ENCODE results near the gene CAMTA1.

CAMTA1 gene

GRCh38 chr1:7432900-7433380 lies 647.7 kb downstream of the CAMTA1 start:
- Histone ChIP-seq H3K9me3 (ENCODE audit: control insufficient read depth, low read length) (no peaks in the 10 kb centered on the region), H3K27ac (ENCODE audit: insufficient read depth, low read depth, low read length, poor library complexity, severe bottlenecking) (no peak overlapping the region), H3K4me1 (ENCODE audit: control insufficient read depth, insufficient read depth, low read length) (no peaks in the 10 kb centered on the region), H3K4me3 (ENCODE audit: insufficient read depth, low read depth, low read length) (no peak overlapping the region), H3K27me3 (ENCODE audit: control insufficient read depth, insufficient read depth, low read length, poor library complexity, severe bottlenecking) (no peaks in the 10 kb centered on the region), H3K36me3 (ENCODE audit: control insufficient read depth, insufficient read depth, low read length) (no peaks in the 10 kb centered on the region)
- 91 to 93% methylated on average over 5 of the region's 5 CpGs for WGBS, 2 experiments

GRCh38 chr1:7434566-7434965 lies 649.3 kb downstream of the CAMTA1 start:
- no peaks in the 10 kb centered on the region for H3K36me3 ChIP-seq (ENCODE audit: control insufficient read depth, insufficient read depth, low read length)
- H3K27ac ChIP-seq (ENCODE audit: insufficient read depth, low read depth, low read length, poor library complexity, severe bottlenecking) = no peak overlapping the region
- H3K9me3 ChIP-seq (ENCODE audit: control insufficient read depth, low read length) = no peaks in the 10 kb centered on the region
- H3K4me3 ChIP-seq (ENCODE audit: insufficient read depth, low read depth, low read length) = no peak overlapping the region
- WGBS, 2 experiments = 93 to 98% methylated on average over 5 of the region's 5 CpGs
- H3K4me1 ChIP-seq (ENCODE audit: control insufficient read depth, insufficient read depth, low read length) = no peaks in the 10 kb centered on the region
- H3K27me3 ChIP-seq (ENCODE audit: control insufficient read depth, insufficient read depth, low read length, poor library complexity, severe bottlenecking) = no peaks in the 10 kb centered on the region

GRCh38 chr1:7435276-7436055 lies 650.2 kb downstream of the CAMTA1 start:
- H3K4me1 ChIP-seq (ENCODE audit: control insufficient read depth, insufficient read depth, low read length) = no peaks in the 10 kb centered on the region
- H3K9me3 ChIP-seq (ENCODE audit: control insufficient read depth, low read length) = no peaks in the 10 kb centered on the region
- no peak overlapping the region for H3K4me3 ChIP-seq (ENCODE audit: insufficient read depth, low read depth, low read length)
- no peak overlapping the region for H3K27ac ChIP-seq (ENCODE audit: insufficient read depth, low read depth, low read length, poor library complexity, severe bottlenecking)
- 94 to 95% methylated on average over 14 of the region's 14 CpGs for WGBS, 2 experiments
- H3K36me3 ChIP-seq (ENCODE audit: control insufficient read depth, insufficient read depth, low read length) = no peaks in the 10 kb centered on the region
- H3K27me3 ChIP-seq (ENCODE audit: control insufficient read depth, insufficient read depth, low read length, poor library complexity, severe bottlenecking) = no peaks in the 10 kb centered on the region

- Histone ChIP-seq H3K36me3 (ENCODE audit: control insufficient read depth, insufficient read depth, low read length) (no peaks in the 10 kb centered on the region), H3K4me3 (ENCODE audit: insufficient read depth, low read depth, low read length) (no peak overlapping the region), H3K9me3 (ENCODE audit: control insufficient read depth, low read length) (no peaks in the 10 kb centered on the region), H3K27me3 (ENCODE audit: control insufficient read depth, insufficient read depth, low read length, poor library complexity, severe bottlenecking) (no peaks in the 10 kb centered on the region), H3K27ac (ENCODE audit: insufficient read depth, low read depth, low read length, poor library complexity, severe bottlenecking) (no peak overlapping the region), H3K4me1 (ENCODE audit: control insufficient read depth, insufficient read depth, low read length) (no peaks in the 10 kb centered on the region)
- 90% methylated on average over 20 of the region's 20 CpGs for WGBS, 2 experiments
Measured at GRCh38 chr1:7436056-7437005, 651.1 kb downstream of the CAMTA1 start.

- no peaks in the 10 kb centered on the region for H3K4me1 ChIP-seq (ENCODE audit: control insufficient read depth, insufficient read depth, low read length)
- 77 to 78% methylated on average over 9 of the region's 9 CpGs for WGBS, 2 experiments
- H3K27me3 ChIP-seq (ENCODE audit: control insufficient read depth, insufficient read depth, low read length, poor library complexity, severe bottlenecking) = no peaks in the 10 kb centered on the region
- H3K4me3 ChIP-seq (ENCODE audit: insufficient read depth, low read depth, low read length) = no peak overlapping the region
- no peaks in the 10 kb centered on the region for H3K9me3 ChIP-seq (ENCODE audit: control insufficient read depth, low read length)
- no peak overlapping the region for H3K27ac ChIP-seq (ENCODE audit: insufficient read depth, low read depth, low read length, poor library complexity, severe bottlenecking)
- H3K36me3 ChIP-seq (ENCODE audit: control insufficient read depth, insufficient read depth, low read length) = no peaks in the 10 kb centered on the region
Measured at GRCh38 chr1:7437036-7437435, 651.8 kb downstream of the CAMTA1 start.

GRCh38 chr1:7437608-7438395 lies 652.5 kb downstream of the CAMTA1 start:
- no peaks in the 10 kb centered on the region for H3K4me1 ChIP-seq (ENCODE audit: control insufficient read depth, insufficient read depth, low read length)
- no peaks in the 10 kb centered on the region for H3K36me3 ChIP-seq (ENCODE audit: control insufficient read depth, insufficient read depth, low read length)
- H3K9me3 ChIP-seq (ENCODE audit: control insufficient read depth, low read length) = no peaks in the 10 kb centered on the region
- H3K4me3 ChIP-seq (ENCODE audit: insufficient read depth, low read depth, low read length) = no peak overlapping the region
- H3K27ac ChIP-seq (ENCODE audit: insufficient read depth, low read depth, low read length, poor library complexity, severe bottlenecking) = no peak overlapping the region
- 96% methylated on average over 21 of the region's 21 CpGs for WGBS, 2 experiments
- H3K27me3 ChIP-seq (ENCODE audit: control insufficient read depth, insufficient read depth, low read length, poor library complexity, severe bottlenecking) = no peaks in the 10 kb centered on the region

- Histone ChIP-seq H3K27ac (ENCODE audit: insufficient read depth, low read depth, low read length, poor library complexity, severe bottlenecking) (no peak overlapping the region), H3K36me3 (ENCODE audit: control insufficient read depth, insufficient read depth, low read length) (no peaks in the 10 kb centered on the region), H3K27me3 (ENCODE audit: control insufficient read depth, insufficient read depth, low read length, poor library complexity, severe bottlenecking) (no peaks in the 10 kb centered on the region), H3K4me3 (ENCODE audit: insufficient read depth, low read depth, low read length) (no peak overlapping the region), H3K9me3 (ENCODE audit: control insufficient read depth, low read length) (no peaks in the 10 kb centered on the region), H3K4me1 (ENCODE audit: control insufficient read depth, insufficient read depth, low read length) (no peaks in the 10 kb centered on the region)
- WGBS, 2 experiments = 92 to 94% methylated on average over 7 of the region's 7 CpGs
Measured at GRCh38 chr1:7438396-7438785, 653.1 kb downstream of the CAMTA1 start.

GRCh38 chr1:7438921-7439655 lies 653.8 kb downstream of the CAMTA1 start:
- 95 to 96% methylated on average over 22 of the region's 22 CpGs for WGBS, 2 experiments
- H3K27me3 ChIP-seq (ENCODE audit: control insufficient read depth, insufficient read depth, low read length, poor library complexity, severe bottlenecking) = no peaks in the 10 kb centered on the region
- H3K36me3 ChIP-seq (ENCODE audit: control insufficient read depth, insufficient read depth, low read length) = no peaks in the 10 kb centered on the region

GRCh38 chr1:7440154-7440553 lies 654.9 kb downstream of the CAMTA1 start:
- no peak overlapping the region for H3K4me3 ChIP-seq (ENCODE audit: insufficient read depth, low read depth, low read length)
- 92 to 95% methylated on average over 13 of the region's 13 CpGs for WGBS, 2 experiments
- H3K9me3 ChIP-seq (ENCODE audit: control insufficient read depth, low read length) = no peaks in the 10 kb centered on the region
- H3K27ac ChIP-seq (ENCODE audit: insufficient read depth, low read depth, low read length, poor library complexity, severe bottlenecking) = no peak overlapping the region
- H3K4me1 ChIP-seq (ENCODE audit: control insufficient read depth, insufficient read depth, low read length) = no peaks in the 10 kb centered on the region
- H3K36me3 ChIP-seq (ENCODE audit: control insufficient read depth, insufficient read depth, low read length) = no peaks in the 10 kb centered on the region
- H3K27me3 ChIP-seq (ENCODE audit: control insufficient read depth, insufficient read depth, low read length, poor library complexity, severe bottlenecking) = no peaks in the 10 kb centered on the region

More at GRCh38 chr1:7438921-7439655, 653.8 kb downstream of the CAMTA1 start:
- no peaks in the 10 kb centered on the region for H3K4me1 ChIP-seq (ENCODE audit: control insufficient read depth, insufficient read depth, low read length)
- no peak overlapping the region for H3K4me3 ChIP-seq (ENCODE audit: insufficient read depth, low read depth, low read length)
- no peaks in the 10 kb centered on the region for H3K9me3 ChIP-seq (ENCODE audit: control insufficient read depth, low read length)
- no peak overlapping the region for H3K27ac ChIP-seq (ENCODE audit: insufficient read depth, low read depth, low read length, poor library complexity, severe bottlenecking)
